ENCODE results near the gene SP5.

DNA sequence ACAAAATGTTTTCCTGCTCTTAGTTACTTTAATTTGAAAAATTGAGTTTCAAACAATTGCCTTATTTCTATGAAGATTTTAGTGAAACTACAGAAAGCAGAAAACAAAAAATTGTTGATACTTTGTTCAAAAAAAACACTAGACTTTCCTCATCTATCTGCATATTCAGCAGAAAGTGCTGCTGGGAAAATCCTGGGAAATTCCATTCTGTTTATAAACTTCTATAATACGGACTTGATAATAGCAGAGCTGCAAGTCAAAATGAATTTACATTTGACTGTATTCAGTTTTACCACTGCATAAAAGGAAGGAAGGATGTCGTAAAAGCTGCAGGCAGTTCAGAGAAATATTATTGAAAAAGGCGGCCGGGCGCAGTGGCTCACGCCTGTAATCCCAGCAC is 30.2 kb downstream of the SP5 start:
- TF ChIP-seq, protein P1, sequence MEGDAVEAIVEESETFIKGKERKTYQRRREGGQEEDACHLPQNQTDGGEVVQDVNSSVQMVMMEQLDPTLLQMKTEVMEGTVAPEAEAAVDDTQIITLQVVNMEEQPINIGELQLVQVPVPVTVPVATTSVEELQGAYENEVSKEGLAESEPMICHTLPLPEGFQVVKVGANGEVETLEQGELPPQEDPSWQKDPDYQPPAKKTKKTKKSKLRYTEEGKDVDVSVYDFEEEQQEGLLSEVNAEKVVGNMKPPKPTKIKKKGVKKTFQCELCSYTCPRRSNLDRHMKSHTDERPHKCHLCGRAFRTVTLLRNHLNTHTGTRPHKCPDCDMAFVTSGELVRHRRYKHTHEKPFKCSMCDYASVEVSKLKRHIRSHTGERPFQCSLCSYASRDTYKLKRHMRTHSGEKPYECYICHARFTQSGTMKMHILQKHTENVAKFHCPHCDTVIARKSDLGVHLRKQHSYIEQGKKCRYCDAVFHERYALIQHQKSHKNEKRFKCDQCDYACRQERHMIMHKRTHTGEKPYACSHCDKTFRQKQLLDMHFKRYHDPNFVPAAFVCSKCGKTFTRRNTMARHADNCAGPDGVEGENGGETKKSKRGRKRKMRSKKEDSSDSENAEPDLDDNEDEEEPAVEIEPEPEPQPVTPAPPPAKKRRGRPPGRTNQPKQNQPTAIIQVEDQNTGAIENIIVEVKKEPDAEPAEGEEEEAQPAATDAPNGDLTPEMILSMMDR (conservative IDR thresholded peaks at IDR 0.05; ENCODE audit: low read depth, low read length), result no peak
- TF ChIP-seq POLR2A (IDR thresholded peaks at IDR 0.05; ENCODE audit: low read depth, low read length) (no peak), RAD21 (IDR thresholded peaks at IDR 0.05; ENCODE audit: low read length) (no peak)
